ENCODE data around the gene CAV3. TPM values are rescaled to one million over a fixed set of nuclear protein-coding genes. Genes with fewer than 3 reads are reported as not detected.
A peak's percentile ranks its signal among the peaks of the same experiment; 100 is the strongest.

CAV3 gene
- total RNA-seq, 1 donor: not detected

DNA sequence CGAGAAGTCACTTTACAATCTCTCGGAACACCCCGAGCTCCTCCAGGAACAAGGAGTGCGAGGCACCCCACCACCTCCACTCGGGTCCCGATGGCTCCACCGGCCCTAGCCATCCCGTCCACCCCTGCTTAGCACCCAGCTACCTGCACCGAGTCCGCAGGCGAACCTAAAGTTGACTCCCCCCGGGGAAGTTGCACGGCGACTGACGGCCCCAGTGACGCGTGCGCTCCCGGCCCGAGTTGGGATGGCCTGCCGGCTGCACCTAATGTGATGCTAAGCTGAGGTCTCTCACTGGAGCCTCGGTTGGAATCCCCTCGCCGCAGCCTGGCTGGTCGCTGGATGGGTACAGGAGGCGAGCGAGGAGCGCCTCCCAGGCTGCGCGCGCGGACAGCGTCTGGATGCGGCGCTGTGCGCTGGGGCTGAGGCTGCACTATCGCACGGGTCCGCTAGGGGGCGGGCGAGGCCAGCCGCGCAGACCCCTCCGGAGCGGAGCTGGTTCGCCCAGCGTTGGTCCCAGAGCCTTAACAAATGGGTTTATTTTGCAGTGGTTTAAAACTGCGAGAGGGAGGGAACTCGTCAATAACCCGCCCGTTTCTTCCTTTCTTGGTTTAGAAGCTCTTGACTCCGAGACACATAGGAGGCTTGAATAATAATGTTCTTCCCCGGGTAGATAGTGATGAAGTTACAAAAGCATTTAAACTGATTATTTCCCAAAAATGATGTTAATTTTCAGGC lies 35.7 kb downstream of the CAV3 start, which contains the start of gene OXTR:
Gene OXTR, minus strand, starts transcription at position 526 of the 735 bp plus-strand sequence. CDS start 1,426 bp downstream, outside the sequence.
- Histone ChIP-seq H3K27me3 (ENCODE audit: insufficient read depth, low read length) (peaks cover 22% of the 10 kb centered on the region), H3K4me1 (ENCODE audit: insufficient read depth, low read length) (peaks cover 19% of the 10 kb centered on the region), H3K36me3 (ENCODE audit: insufficient read depth, low read length) (peaks cover 1% of the 10 kb centered on the region), H4K20me1 (ENCODE audit: insufficient read depth, low read length) (peaks cover 8% of the 10 kb centered on the region), H2AFZ (ENCODE audit: low read length) (peak within 1 kb of the TSS; percentile 83), H3K4me3 (ENCODE audit: insufficient read depth, low read length) (peak within 1 kb of the TSS; percentile 79), H3K9me3 (ENCODE audit: low read depth, low read length) (no peaks in the 10 kb centered on the region), H3K27ac (ENCODE audit: low read depth, low read length) (peak within 1 kb of the TSS; percentile 60), H3K79me2 (ENCODE audit: insufficient read depth, low read length) (peaks cover 12% of the 10 kb centered on the region), H3K4me2 (ENCODE audit: insufficient read depth, low read length) (peak within 1 kb of the TSS; percentile 90)
- peak; percentile 100 for DNase-seq (ENCODE audit: insufficient read length, low spot score, missing footprints)
- TF ChIP-seq, protein P1, sequence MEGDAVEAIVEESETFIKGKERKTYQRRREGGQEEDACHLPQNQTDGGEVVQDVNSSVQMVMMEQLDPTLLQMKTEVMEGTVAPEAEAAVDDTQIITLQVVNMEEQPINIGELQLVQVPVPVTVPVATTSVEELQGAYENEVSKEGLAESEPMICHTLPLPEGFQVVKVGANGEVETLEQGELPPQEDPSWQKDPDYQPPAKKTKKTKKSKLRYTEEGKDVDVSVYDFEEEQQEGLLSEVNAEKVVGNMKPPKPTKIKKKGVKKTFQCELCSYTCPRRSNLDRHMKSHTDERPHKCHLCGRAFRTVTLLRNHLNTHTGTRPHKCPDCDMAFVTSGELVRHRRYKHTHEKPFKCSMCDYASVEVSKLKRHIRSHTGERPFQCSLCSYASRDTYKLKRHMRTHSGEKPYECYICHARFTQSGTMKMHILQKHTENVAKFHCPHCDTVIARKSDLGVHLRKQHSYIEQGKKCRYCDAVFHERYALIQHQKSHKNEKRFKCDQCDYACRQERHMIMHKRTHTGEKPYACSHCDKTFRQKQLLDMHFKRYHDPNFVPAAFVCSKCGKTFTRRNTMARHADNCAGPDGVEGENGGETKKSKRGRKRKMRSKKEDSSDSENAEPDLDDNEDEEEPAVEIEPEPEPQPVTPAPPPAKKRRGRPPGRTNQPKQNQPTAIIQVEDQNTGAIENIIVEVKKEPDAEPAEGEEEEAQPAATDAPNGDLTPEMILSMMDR (IDR thresholded peaks at IDR 0.05; ENCODE audit: extremely low read depth, low read depth, low read length): peak; percentile 95

DNA sequence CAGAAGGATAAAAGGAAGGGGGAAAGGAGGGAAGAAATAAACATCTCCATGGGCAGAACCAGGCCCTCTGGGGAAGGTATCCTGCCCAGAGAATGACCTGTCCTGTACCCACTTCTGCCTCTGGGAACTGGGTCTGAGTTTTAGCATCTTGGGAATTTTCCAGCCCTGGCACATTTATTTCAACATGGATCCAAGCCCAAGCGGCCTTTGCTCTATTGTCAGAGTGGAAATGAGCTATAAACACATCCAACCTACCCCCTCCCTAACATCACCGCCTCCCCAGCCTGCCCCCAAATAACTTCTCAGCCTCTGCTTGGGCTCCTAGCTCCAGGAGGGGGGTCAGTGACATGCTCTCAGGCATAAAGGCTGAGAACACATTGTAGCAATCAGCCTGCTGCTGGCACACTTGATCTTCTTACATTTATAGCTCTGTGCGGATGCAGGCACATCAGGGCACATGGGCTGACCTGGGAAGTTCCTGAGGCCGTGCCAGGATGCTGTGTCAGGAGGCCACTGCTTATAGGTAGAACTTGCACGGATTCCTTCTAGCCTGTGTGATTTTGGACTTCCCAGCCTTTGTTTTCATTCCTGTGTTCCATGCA lies 40.4 kb downstream of the CAV3 start:
- H2AFZ ChIP-seq (ENCODE audit: low read length): no peak overlapping the region
- no peak overlapping the region for H3K27ac ChIP-seq (ENCODE audit: low read depth, low read length)
- H3K4me1 ChIP-seq (ENCODE audit: insufficient read depth, low read length): peaks cover 28% of the 10 kb centered on the region
- no peak overlapping the region for H3K4me2 ChIP-seq (ENCODE audit: insufficient read depth, low read length)
- peaks cover 4% of the 10 kb centered on the region for H3K27me3 ChIP-seq (ENCODE audit: insufficient read depth, low read length)
- DNase-seq (ENCODE audit: insufficient read length, low spot score, missing footprints): no peak
- no peaks in the 10 kb centered on the region for H3K36me3 ChIP-seq (ENCODE audit: insufficient read depth, low read length)
- H3K79me2 ChIP-seq (ENCODE audit: insufficient read depth, low read length): no peaks in the 10 kb centered on the region
- TF ChIP-seq, protein P1 (IDR thresholded peaks at IDR 0.05; ENCODE audit: extremely low read depth, low read depth, low read length): no peak
- no peaks in the 10 kb centered on the region for H3K9me3 ChIP-seq (ENCODE audit: low read depth, low read length)
- H4K20me1 ChIP-seq (ENCODE audit: insufficient read depth, low read length): no peaks in the 10 kb centered on the region
- no peak overlapping the region for H3K4me3 ChIP-seq (ENCODE audit: insufficient read depth, low read length)

DNA sequence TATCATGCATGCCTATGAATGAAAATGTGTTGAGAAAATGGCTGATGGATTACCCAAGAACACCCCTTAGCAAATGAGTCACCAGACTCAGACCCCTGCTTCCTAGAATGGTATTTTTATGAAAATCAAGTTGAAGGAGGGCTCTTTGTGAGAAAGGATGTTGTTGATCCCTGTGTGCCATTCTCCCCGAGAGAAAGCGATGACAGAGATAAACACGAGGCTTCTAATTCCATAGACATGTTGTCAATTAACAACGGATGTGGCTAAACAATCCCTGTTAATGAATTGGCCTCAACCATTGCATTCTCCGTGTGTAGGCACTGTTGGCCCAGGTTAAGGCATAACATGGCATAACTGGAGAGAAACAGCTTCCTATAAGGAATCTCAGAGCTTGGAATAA lies 41.6 kb downstream of the CAV3 start:
- H3K4me3 ChIP-seq (ENCODE audit: insufficient read depth, low read length): no peak overlapping the region
- peak overlapping the region; percentile 89 for H3K27ac ChIP-seq (ENCODE audit: low read depth, low read length)
- peaks cover 4% of the 10 kb centered on the region for H3K27me3 ChIP-seq (ENCODE audit: insufficient read depth, low read length)
- H2AFZ ChIP-seq (ENCODE audit: low read length): no peak overlapping the region
- H3K36me3 ChIP-seq (ENCODE audit: insufficient read depth, low read length): no peaks in the 10 kb centered on the region
- no peaks in the 10 kb centered on the region for H4K20me1 ChIP-seq (ENCODE audit: insufficient read depth, low read length)
- H3K9me3 ChIP-seq (ENCODE audit: low read depth, low read length): no peaks in the 10 kb centered on the region
- no peak overlapping the region for H3K4me2 ChIP-seq (ENCODE audit: insufficient read depth, low read length)
- peak; percentile 47 for DNase-seq (ENCODE audit: insufficient read length, low spot score, missing footprints)
- TF ChIP-seq, protein P1 (IDR thresholded peaks at IDR 0.05; ENCODE audit: extremely low read depth, low read depth, low read length): no peak
- no peaks in the 10 kb centered on the region for H3K79me2 ChIP-seq (ENCODE audit: insufficient read depth, low read length)
- H3K4me1 ChIP-seq (ENCODE audit: insufficient read depth, low read length): peaks cover 20% of the 10 kb centered on the region

DNA sequence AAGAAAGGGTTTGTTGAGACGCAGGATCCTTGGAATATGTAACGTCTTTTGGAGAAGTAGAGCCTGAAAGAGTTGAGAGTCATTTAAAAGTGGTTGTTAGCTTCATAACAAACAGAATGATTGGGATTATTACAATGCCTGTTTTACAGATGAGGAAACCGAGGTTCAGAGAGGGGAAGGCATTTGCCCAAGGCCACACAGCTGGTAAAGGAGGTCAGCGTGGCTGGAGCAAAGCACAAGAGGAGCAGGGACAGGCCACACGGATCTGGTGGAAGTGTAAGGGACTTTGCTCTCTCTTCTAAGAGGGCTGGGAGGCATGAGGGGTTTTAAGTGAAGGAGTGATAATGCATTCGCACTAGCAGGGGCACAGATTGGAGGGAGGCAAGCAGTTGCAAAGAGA lies 42.0 kb downstream of the CAV3 start:
- peak overlapping the region; percentile 89 for H3K27ac ChIP-seq (ENCODE audit: low read depth, low read length)
- H4K20me1 ChIP-seq (ENCODE audit: insufficient read depth, low read length): no peaks in the 10 kb centered on the region
- peaks cover 20% of the 10 kb centered on the region for H3K4me1 ChIP-seq (ENCODE audit: insufficient read depth, low read length)
- no peak overlapping the region for H3K4me2 ChIP-seq (ENCODE audit: insufficient read depth, low read length)
- no peak overlapping the region for H2AFZ ChIP-seq (ENCODE audit: low read length)
- H3K4me3 ChIP-seq (ENCODE audit: insufficient read depth, low read length): no peak overlapping the region
- H3K27me3 ChIP-seq (ENCODE audit: insufficient read depth, low read length): peaks cover 4% of the 10 kb centered on the region
- TF ChIP-seq, protein P1 (IDR thresholded peaks at IDR 0.05; ENCODE audit: extremely low read depth, low read depth, low read length): no peak
- no peaks in the 10 kb centered on the region for H3K79me2 ChIP-seq (ENCODE audit: insufficient read depth, low read length)
- H3K36me3 ChIP-seq (ENCODE audit: insufficient read depth, low read length): no peaks in the 10 kb centered on the region
- H3K9me3 ChIP-seq (ENCODE audit: low read depth, low read length): no peaks in the 10 kb centered on the region
- no peak for DNase-seq (ENCODE audit: insufficient read length, low spot score, missing footprints)

Measured in osteoblast (primary cell).